NCI-H748 (cell line): Measurements from ENCODE around the gene ATP10B.

Source experiments
- DNase-seq: peaks from one replicate; lab custom pipeline; 2025; ENCODE audit not compliant: unreplicated experiment; lab: John Stamatoyannopoulos, UW

ATP10B gene

GRCh38 chr5:160521392-160521663 is 330.7 kb downstream of the ATP10B start:
- DNase-seq: no peak

GRCh38 chr5:160520609-160521391 is 331.2 kb downstream of the ATP10B start:
- no peak for DNase-seq

- DNase-seq: no peak
These were observed 335.1 kb downstream of the ATP10B start for GRCh38 chr5:160516696-160517530.

GRCh38 chr5:160514866-160515265 is 337.1 kb downstream of the ATP10B start:
- no peak for DNase-seq

- no peak for DNase-seq
These were observed 337.8 kb downstream of the ATP10B start for GRCh38 chr5:160514191-160514590.

GRCh38 chr5:160513485-160513884 is 338.5 kb downstream of the ATP10B start:
- DNase-seq: no peak
